ENCODE measurements around the gene CARD9. TPM values are rescaled to one million over a fixed set of nuclear protein-coding genes. Genes with fewer than 3 reads are reported as not detected.

Gene CARD9
- total RNA-seq, 1 experiment from 2014 or later, result 1.2 TPM

DNA sequence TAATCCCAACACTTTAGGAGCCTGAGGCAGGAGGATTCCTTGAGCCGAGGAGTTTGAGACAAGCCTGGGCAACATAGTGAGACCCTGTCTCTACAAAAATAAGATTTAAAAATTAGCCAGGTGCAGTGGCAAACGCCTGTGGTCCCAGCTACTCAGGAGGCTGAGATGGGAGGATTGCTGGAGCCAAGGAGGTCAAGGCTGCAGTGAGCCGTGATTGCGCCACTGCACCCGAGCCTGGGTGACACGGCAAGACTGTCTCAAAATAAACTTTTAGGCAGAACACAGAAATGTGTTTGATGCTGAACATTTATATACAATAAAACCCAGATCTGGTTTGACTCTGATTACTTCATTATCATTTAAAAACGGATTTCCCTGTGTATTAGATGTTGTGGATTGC is 32.0 kb upstream of the CARD9 start:
- Mint-ChIP-seq H3K27ac (ENCODE audit: unreplicated experiment) (no peak overlapping the region), H3K9me3 (ENCODE audit: low read depth, unreplicated experiment) (no peaks in the 10 kb centered on the region), H3K27me3 (ENCODE audit: unreplicated experiment) (no peaks in the 10 kb centered on the region), H3K36me3 (ENCODE audit: insufficient read depth, unreplicated experiment) (peaks cover 50% of the 10 kb centered on the region), H3K4me1 (ENCODE audit: low read depth, unreplicated experiment) (peaks cover 11% of the 10 kb centered on the region), H3K4me3 (ENCODE audit: low read depth, unreplicated experiment) (no peak overlapping the region)
- no peak for TF ChIP-seq CTCF (IDR thresholded peaks at IDR 0.05; ENCODE audit: unreplicated experiment)
- intact Hi-C loops (cut with micrococcal nuclease; ENCODE audit: unreplicated experiment), result no loop called here
- CTCF ChIA-PET, result no interaction called here
- no TSS peak for BruUV-seq (replicated peaks)
- DNase-seq, result no peak

DNA sequence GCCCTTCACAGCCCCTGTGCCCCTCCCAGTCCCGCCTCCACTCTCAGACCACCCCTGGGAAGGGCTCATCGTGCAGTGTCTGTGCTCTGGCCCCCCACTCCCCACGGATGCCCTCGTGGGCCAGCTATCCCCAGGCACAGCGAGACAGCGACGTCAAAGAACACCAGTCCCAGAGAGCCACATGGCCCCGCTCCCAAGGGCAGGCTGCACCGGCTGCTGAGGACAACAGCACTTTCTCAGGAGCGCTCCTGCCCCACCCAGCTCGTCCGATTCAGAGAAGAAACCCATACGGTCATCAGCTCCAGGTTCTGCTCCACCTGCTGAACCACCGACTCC is 31.3 kb upstream of the CARD9 start:
- H3K36me3 Mint-ChIP-seq (ENCODE audit: insufficient read depth, unreplicated experiment), result peaks cover 50% of the 10 kb centered on the region
- no peak for DNase-seq
- no peaks in the 10 kb centered on the region for H3K9me3 Mint-ChIP-seq (ENCODE audit: low read depth, unreplicated experiment)
- CTCF ChIA-PET, result no interaction called here
- H3K4me3 Mint-ChIP-seq (ENCODE audit: low read depth, unreplicated experiment), result no peak overlapping the region
- BruUV-seq (replicated peaks), result no TSS peak
- TF ChIP-seq CTCF (IDR thresholded peaks at IDR 0.05; ENCODE audit: unreplicated experiment), result no peak
- no peaks in the 10 kb centered on the region for H3K27me3 Mint-ChIP-seq (ENCODE audit: unreplicated experiment)
- H3K27ac Mint-ChIP-seq (ENCODE audit: unreplicated experiment), result no peak overlapping the region
- intact Hi-C loops (cut with micrococcal nuclease; ENCODE audit: unreplicated experiment), result no loop called here
- H3K4me1 Mint-ChIP-seq (ENCODE audit: low read depth, unreplicated experiment), result peaks cover 11% of the 10 kb centered on the region

GRCh38 chr9:136403915-136404800 is 30.7 kb upstream of the CARD9 start:
- H3K27me3 Mint-ChIP-seq (ENCODE audit: unreplicated experiment), result no peaks in the 10 kb centered on the region
- intact Hi-C loops (cut with micrococcal nuclease; ENCODE audit: unreplicated experiment), result no loop called here
- no peak for TF ChIP-seq CTCF (IDR thresholded peaks at IDR 0.05; ENCODE audit: unreplicated experiment)
- no peak overlapping the region for H3K4me3 Mint-ChIP-seq (ENCODE audit: low read depth, unreplicated experiment)
- H3K36me3 Mint-ChIP-seq (ENCODE audit: insufficient read depth, unreplicated experiment), result peaks cover 51% of the 10 kb centered on the region
- no peaks in the 10 kb centered on the region for H3K9me3 Mint-ChIP-seq (ENCODE audit: low read depth, unreplicated experiment)
- H3K4me1 Mint-ChIP-seq (ENCODE audit: low read depth, unreplicated experiment), result peaks cover 7% of the 10 kb centered on the region
- no peak for DNase-seq
- CTCF ChIA-PET, result no interaction called here
- no TSS peak for BruUV-seq (replicated peaks)
- H3K27ac Mint-ChIP-seq (ENCODE audit: unreplicated experiment), result no peak overlapping the region

- no peak overlapping the region for H3K4me3 Mint-ChIP-seq (ENCODE audit: low read depth, unreplicated experiment)
- intact Hi-C loops (cut with micrococcal nuclease; ENCODE audit: unreplicated experiment), result no loop called here
- TF ChIP-seq CTCF (IDR thresholded peaks at IDR 0.05; ENCODE audit: unreplicated experiment), result no peak
Measured at GRCh38 chr9:136403538-136403914, 30.1 kb upstream of the CARD9 start.

More at GRCh38 chr9:136403538-136403914, 30.1 kb upstream of the CARD9 start:
- DNase-seq, result no peak
- CTCF ChIA-PET, result no interaction called here
- Mint-ChIP-seq H3K27ac (ENCODE audit: unreplicated experiment) (no peak overlapping the region), H3K9me3 (ENCODE audit: low read depth, unreplicated experiment) (no peaks in the 10 kb centered on the region), H3K27me3 (ENCODE audit: unreplicated experiment) (no peaks in the 10 kb centered on the region), H3K4me1 (ENCODE audit: low read depth, unreplicated experiment) (peaks cover under 1% of the 10 kb centered on the region), H3K36me3 (ENCODE audit: insufficient read depth, unreplicated experiment) (peaks cover 53% of the 10 kb centered on the region)
- no TSS peak for BruUV-seq (replicated peaks)
